HEK293 (cell line): ENCODE measurements around the gene PPP1R36.

ENCODE experiments used
- BCL11A ChIP-seq: fragments of 450-650 bp; formaldehyde crosslinking; IDR thresholded peaks from 2 replicates; pipeline ENCODE4 v1.5.1; 2016; ENCODE audit warnings: low read depth, missing biosample characterization, missing genetic modification characterization
- GFI1B ChIP-seq: fragments of 450-650 bp; formaldehyde crosslinking; IDR thresholded peaks from 2 replicates; pipeline ENCODE4 v1.5.1; 2016; ENCODE audit warnings: missing biosample characterization, missing genetic modification characterization
- GLIS2 ChIP-seq: fragments of 450-650 bp; formaldehyde crosslinking; IDR thresholded peaks from 2 replicates; pipeline ENCODE4 v1.5.1; 2016; ENCODE audit warnings: missing biosample characterization, missing genetic modification characterization
- KLF8 ChIP-seq: fragments of 450-650 bp; formaldehyde crosslinking; IDR thresholded peaks from 2 replicates; pipeline ENCODE4 v1.5.1; 2016; ENCODE audit warnings: missing biosample characterization, missing genetic modification characterization
- REPIN1 ChIP-seq: fragments of 450-650 bp; formaldehyde crosslinking; IDR thresholded peaks from 2 replicates; pipeline ENCODE4 v1.5.1; 2017; ENCODE audit warnings: missing biosample characterization, missing genetic modification characterization, low read depth
- SP2 ChIP-seq: fragments of 450-650 bp; formaldehyde crosslinking; IDR thresholded peaks from 2 replicates; pipeline ENCODE4 v1.5.1; 2016; ENCODE audit warnings: missing biosample characterization, missing genetic modification characterization
- TCF7L2 ChIP-seq: IDR thresholded peaks from 2 replicates; pipeline ENCODE4 v1.6.1; 2011; ENCODE audit warnings: low read depth, mild to moderate bottlenecking, inconsistent platforms, low read length, moderate library complexity, borderline replicate concordance
- WT1 ChIP-seq: fragments of 450-650 bp; formaldehyde crosslinking; IDR thresholded peaks from 2 replicates; pipeline ENCODE4 v1.5.1; 2016; ENCODE audit warnings: missing biosample characterization, missing genetic modification characterization
- ZBTB17 ChIP-seq: fragments of 450-650 bp; formaldehyde crosslinking; IDR thresholded peaks from 2 replicates; pipeline ENCODE4 v1.5.1; 2016; ENCODE audit warnings: missing biosample characterization, missing genetic modification characterization
- ZBTB48 ChIP-seq: fragments of 450-650 bp; formaldehyde crosslinking; IDR thresholded peaks from 2 replicates; pipeline ENCODE4 v1.5.1; 2016; ENCODE audit warnings: missing biosample characterization, missing genetic modification characterization
- ZEB2 ChIP-seq: fragments of 450-650 bp; formaldehyde crosslinking; IDR thresholded peaks from 2 replicates; pipeline ENCODE4 v1.5.1; 2016; ENCODE audit warnings: missing biosample characterization, missing genetic modification characterization
- ZFP69B ChIP-seq: fragments of 450-650 bp; formaldehyde crosslinking; IDR thresholded peaks from 2 replicates; pipeline ENCODE4 v1.5.1; 2016; ENCODE audit warnings: missing biosample characterization, missing genetic modification characterization
- ZNF10 ChIP-seq: fragments of 450-650 bp; formaldehyde crosslinking; IDR thresholded peaks from 2 replicates; pipeline ENCODE4 v1.5.1; 2017; ENCODE audit warnings: missing biosample characterization, missing genetic modification characterization
- ZNF112 ChIP-seq: fragments of 450-650 bp; formaldehyde crosslinking; IDR thresholded peaks from 2 replicates; pipeline ENCODE4 v1.5.0; 2017; ENCODE audit warnings: missing biosample characterization, missing genetic modification characterization
- ZNF16 ChIP-seq: fragments of 450-650 bp; formaldehyde crosslinking; IDR thresholded peaks from 2 replicates; pipeline ENCODE4 v1.5.1; 2016; ENCODE audit warnings: low read depth, missing biosample characterization, missing genetic modification characterization
- ZNF211 ChIP-seq: fragments of 450-650 bp; formaldehyde crosslinking; IDR thresholded peaks from 2 replicates; pipeline ENCODE4 v1.5.1; 2016; ENCODE audit warnings: low read depth, missing biosample characterization, missing genetic modification characterization
- ZNF341 ChIP-seq: fragments of 450-650 bp; formaldehyde crosslinking; IDR thresholded peaks from 2 replicates; pipeline ENCODE4; 2016; ENCODE audit warnings: low read depth, missing biosample characterization, missing genetic modification characterization
- ZNF366 ChIP-seq: fragments of 450-650 bp; formaldehyde crosslinking; conservative IDR thresholded peaks from 2 replicates; pipeline ENCODE4 v1.5.1; 2016; ENCODE audit warnings: missing biosample characterization, missing genetic modification characterization
- ZNF416 ChIP-seq: fragments of 450-650 bp; formaldehyde crosslinking; IDR thresholded peaks from 2 replicates; pipeline ENCODE4 v1.5.1; 2016; ENCODE audit warnings: missing biosample characterization, missing genetic modification characterization
- ZNF433 ChIP-seq: fragments of 450-650 bp; formaldehyde crosslinking; IDR thresholded peaks from 2 replicates; pipeline ENCODE4 v1.5.1; 2016; ENCODE audit warnings: missing biosample characterization, missing genetic modification characterization, low read depth
- ZNF521 ChIP-seq: fragments of 450-650 bp; formaldehyde crosslinking; IDR thresholded peaks from 2 replicates; pipeline ENCODE4 v1.5.1; 2017; ENCODE audit warnings: missing biosample characterization, mild to moderate bottlenecking, missing genetic modification characterization
- ZNF585B ChIP-seq: fragments of 450-650 bp; formaldehyde crosslinking; IDR thresholded peaks from 2 replicates; pipeline ENCODE4 v1.5.1; 2016; ENCODE audit warnings: missing biosample characterization, missing genetic modification characterization
- ZNF701 ChIP-seq: fragments of 450-650 bp; formaldehyde crosslinking; IDR thresholded peaks from 2 replicates; pipeline ENCODE4 v1.5.1; 2016; ENCODE audit warnings: missing biosample characterization, missing genetic modification characterization
- TF ChIP-seq, protein P1 (sequence below): fragments of 450-650 bp; formaldehyde crosslinking; IDR thresholded peaks from 2 replicates; pipeline ENCODE4 v1.5.1; 2016; ENCODE audit warnings: missing biosample characterization, missing genetic modification characterization, low read depth
- TF ChIP-seq, protein P2 (sequence below): fragments of 450-650 bp; formaldehyde crosslinking; IDR thresholded peaks from 2 replicates; pipeline ENCODE4 v1.5.1; 2016; ENCODE audit warnings: missing biosample characterization, missing genetic modification characterization
- TF ChIP-seq, protein P3 (sequence below): fragments of 450-650 bp; formaldehyde crosslinking; IDR thresholded peaks from 2 replicates; pipeline ENCODE4 v1.5.1; 2016; ENCODE audit warnings: missing biosample characterization, missing genetic modification characterization
- TF ChIP-seq, protein P4 (sequence below): fragments of 450-650 bp; formaldehyde crosslinking; IDR thresholded peaks from 2 replicates; pipeline ENCODE4 v1.5.1; 2017; ENCODE audit warnings: missing biosample characterization, missing genetic modification characterization
- TF ChIP-seq, protein P5 (sequence below): fragments of 450-650 bp; formaldehyde crosslinking; IDR thresholded peaks from 2 replicates; pipeline ENCODE4 v1.5.1; 2016; ENCODE audit warnings: missing biosample characterization, missing genetic modification characterization
- TF ChIP-seq, protein P6 (sequence below): fragments of 450-650 bp; formaldehyde crosslinking; IDR thresholded peaks from 2 replicates; pipeline ENCODE4 v1.5.1; 2016; ENCODE audit warnings: missing biosample characterization, missing genetic modification characterization
- TF ChIP-seq, protein P7 (sequence below): fragments of 450-650 bp; formaldehyde crosslinking; IDR thresholded peaks from 2 replicates; pipeline ENCODE4 v1.5.1; 2016; ENCODE audit warnings: missing biosample characterization, missing genetic modification characterization

The PPP1R36 gene

DNA sequence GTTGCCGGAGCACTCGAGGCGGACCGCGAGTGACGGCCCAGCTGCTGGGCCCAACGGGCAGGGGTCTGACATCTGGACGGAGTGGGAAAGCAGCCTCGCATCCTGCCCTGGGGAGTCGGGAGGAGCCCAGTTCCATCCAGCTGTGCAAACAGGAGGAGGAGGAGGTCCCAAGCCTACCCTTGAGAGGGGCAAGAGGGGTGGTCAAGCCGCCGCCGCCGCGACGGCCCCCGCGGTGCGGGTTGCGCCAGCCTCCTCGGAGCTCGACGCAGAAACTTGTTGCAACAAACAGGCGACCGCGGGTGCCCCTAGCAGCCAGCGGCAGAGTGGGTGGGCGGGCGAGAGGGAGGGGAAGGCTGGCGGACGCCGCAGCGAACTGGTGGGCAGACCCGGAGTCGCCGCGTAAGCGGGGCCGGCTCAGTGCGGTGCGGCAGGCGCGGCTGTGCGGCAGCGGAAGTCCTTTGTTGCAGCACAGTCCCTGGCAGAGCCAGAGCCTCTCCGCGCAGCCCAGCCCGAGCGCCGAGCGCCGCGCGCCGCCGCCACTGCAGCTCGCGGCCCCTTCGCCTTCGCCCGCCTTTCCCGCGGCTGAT lies 45.4 kb upstream of the PPP1R36 start, which contains the start of gene ZBTB1 (continued):
- TF ChIP-seq, protein P1, sequence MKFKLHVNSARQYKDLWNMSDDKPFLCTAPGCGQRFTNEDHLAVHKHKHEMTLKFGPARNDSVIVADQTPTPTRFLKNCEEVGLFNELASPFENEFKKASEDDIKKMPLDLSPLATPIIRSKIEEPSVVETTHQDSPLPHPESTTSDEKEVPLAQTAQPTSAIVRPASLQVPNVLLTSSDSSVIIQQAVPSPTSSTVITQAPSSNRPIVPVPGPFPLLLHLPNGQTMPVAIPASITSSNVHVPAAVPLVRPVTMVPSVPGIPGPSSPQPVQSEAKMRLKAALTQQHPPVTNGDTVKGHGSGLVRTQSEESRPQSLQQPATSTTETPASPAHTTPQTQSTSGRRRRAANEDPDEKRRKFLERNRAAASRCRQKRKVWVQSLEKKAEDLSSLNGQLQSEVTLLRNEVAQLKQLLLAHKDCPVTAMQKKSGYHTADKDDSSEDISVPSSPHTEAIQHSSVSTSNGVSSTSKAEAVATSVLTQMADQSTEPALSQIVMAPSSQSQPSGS (tag by site-specific recombination), result no peak
- TF ChIP-seq, protein P2, sequence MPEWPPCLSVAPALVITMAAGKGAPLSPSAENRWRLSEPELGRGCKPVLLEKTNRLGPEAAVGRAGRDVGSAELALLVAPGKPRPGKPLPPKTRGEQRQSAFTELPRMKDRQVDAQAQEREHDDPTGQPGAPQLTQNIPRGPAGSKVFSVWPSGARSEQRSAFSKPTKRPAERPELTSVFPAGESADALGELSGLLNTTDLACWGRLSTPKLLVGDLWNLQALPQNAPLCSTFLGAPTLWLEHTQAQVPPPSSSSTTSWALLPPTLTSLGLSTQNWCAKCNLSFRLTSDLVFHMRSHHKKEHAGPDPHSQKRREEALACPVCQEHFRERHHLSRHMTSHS (tag by site-specific recombination), result no peak
- TF ChIP-seq ZBTB48 (tag by site-specific recombination) (no peak), BCL11A (tag by site-specific recombination) (peak; percentile 30; the same call in 1 of the 2 replicates), GFI1B (tag by site-specific recombination) (no peak), ZNF416 (no peak), ZNF433 (tag by site-specific recombination) (no peak), ZEB2 (tag by site-specific recombination) (peak; percentile 76; the same call in 1 of the 2 replicates), GLIS2 (peak; percentile 94), ZNF341 (tag by site-specific recombination) (no peak), ZNF521 (tag by site-specific recombination) (no peak), ZBTB17 (tag by site-specific recombination) (peak; percentile 80), ZNF585B (tag by site-specific recombination) (no peak), ZFP69B (0 out of 2 replicates have a peak, but pooled peaks have one; percentile 41), ZNF112 (no peak), SP2 (tag by site-specific recombination) (peak; percentile 72), TCF7L2 (no peak), ZNF211 (tag by site-specific recombination) (no peak), ZNF10 (tag by site-specific recombination) (no peak), ZNF701 (no peak), KLF8 (tag by site-specific recombination) (peak; percentile 75; the same call in 1 of the 2 replicates), WT1 (peak; percentile 90), ZNF16 (no peak), REPIN1 (no peak), ZNF366 (tag by site-specific recombination) (no peak)
- TF ChIP-seq, protein P3, sequence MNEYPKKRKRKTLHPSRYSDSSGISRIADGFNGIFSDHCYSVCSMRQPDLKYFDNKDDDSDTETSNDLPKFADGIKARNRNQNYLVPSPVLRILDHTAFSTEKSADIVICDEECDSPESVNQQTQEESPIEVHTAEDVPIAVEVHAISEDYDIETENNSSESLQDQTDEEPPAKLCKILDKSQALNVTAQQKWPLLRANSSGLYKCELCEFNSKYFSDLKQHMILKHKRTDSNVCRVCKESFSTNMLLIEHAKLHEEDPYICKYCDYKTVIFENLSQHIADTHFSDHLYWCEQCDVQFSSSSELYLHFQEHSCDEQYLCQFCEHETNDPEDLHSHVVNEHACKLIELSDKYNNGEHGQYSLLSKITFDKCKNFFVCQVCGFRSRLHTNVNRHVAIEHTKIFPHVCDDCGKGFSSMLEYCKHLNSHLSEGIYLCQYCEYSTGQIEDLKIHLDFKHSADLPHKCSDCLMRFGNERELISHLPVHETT (tag by site-specific recombination), result no peak
- TF ChIP-seq, protein P4, sequence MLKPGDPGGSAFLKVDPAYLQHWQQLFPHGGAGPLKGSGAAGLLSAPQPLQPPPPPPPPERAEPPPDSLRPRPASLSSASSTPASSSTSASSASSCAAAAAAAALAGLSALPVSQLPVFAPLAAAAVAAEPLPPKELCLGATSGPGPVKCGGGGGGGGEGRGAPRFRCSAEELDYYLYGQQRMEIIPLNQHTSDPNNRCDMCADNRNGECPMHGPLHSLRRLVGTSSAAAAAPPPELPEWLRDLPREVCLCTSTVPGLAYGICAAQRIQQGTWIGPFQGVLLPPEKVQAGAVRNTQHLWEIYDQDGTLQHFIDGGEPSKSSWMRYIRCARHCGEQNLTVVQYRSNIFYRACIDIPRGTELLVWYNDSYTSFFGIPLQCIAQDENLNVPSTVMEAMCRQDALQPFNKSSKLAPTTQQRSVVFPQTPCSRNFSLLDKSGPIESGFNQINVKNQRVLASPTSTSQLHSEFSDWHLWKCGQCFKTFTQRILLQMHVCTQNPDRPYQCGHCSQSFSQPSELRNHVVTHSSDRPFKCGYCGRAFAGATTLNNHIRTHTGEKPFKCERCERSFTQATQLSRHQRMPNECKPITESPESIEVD (tag by site-specific recombination), result no peak
- TF ChIP-seq, protein P5, sequence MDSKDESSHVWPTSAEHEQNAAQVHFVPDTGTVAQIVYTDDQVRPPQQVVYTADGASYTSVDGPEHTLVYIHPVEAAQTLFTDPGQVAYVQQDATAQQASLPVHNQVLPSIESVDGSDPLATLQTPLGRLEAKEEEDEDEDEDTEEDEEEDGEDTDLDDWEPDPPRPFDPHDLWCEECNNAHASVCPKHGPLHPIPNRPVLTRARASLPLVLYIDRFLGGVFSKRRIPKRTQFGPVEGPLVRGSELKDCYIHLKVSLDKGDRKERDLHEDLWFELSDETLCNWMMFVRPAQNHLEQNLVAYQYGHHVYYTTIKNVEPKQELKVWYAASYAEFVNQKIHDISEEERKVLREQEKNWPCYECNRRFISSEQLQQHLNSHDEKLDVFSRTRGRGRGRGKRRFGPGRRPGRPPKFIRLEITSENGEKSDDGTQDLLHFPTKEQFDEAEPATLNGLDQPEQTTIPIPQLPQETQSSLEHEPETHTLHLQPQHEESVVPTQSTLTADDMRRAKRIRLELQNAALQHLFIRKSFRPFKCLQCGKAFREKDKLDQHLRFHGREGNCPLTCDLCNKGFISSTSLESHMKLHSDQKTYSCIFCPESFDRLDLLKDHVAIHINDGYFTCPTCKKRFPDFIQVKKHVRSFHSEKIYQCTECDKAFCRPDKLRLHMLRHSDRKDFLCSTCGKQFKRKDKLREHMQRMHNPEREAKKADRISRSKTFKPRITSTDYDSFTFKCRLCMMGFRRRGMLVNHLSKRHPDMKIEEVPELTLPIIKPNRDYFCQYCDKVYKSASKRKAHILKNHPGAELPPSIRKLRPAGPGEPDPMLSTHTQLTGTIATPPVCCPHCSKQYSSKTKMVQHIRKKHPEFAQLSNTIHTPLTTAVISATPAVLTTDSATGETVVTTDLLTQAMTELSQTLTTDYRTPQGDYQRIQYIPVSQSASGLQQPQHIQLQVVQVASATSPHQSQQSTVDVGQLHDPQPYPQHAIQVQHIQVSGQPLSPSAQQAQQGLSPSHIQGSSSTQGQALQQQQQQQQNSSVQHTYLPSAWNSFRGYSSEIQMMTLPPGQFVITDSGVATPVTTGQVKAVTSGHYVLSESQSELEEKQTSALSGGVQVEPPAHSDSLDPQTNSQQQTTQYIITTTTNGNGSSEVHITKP (tag by site-specific recombination), result peak; percentile 98
- TF ChIP-seq, protein P6, sequence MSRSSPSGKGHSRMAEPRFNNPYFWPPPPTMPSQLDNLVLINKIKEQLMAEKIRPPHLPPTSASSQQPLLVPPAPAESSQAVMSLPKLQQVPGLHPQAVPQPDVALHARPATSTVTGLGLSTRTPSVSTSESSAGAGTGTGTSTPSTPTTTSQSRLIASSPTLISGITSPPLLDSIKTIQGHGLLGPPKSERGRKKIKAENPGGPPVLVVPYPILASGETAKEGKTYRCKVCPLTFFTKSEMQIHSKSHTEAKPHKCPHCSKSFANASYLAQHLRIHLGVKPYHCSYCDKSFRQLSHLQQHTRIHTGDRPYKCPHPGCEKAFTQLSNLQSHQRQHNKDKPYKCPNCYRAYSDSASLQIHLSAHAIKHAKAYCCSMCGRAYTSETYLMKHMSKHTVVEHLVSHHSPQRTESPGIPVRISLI (tag by site-specific recombination), result no peak
- TF ChIP-seq, protein P7, sequence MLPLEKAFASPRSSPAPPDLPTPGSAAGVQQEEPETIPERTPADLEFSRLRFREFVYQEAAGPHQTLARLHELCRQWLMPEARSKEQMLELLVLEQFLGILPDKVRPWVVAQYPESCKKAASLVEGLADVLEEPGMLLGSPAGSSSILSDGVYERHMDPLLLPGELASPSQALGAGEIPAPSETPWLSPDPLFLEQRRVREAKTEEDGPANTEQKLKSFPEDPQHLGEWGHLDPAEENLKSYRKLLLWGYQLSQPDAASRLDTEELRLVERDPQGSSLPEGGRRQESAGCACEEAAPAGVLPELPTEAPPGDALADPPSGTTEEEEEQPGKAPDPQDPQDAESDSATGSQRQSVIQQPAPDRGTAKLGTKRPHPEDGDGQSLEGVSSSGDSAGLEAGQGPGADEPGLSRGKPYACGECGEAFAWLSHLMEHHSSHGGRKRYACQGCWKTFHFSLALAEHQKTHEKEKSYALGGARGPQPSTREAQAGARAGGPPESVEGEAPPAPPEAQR (tag by site-specific recombination), result no peak
